Measurements from ENCODE around the gene TBXAS1.

The TBXAS1 gene

DNA sequence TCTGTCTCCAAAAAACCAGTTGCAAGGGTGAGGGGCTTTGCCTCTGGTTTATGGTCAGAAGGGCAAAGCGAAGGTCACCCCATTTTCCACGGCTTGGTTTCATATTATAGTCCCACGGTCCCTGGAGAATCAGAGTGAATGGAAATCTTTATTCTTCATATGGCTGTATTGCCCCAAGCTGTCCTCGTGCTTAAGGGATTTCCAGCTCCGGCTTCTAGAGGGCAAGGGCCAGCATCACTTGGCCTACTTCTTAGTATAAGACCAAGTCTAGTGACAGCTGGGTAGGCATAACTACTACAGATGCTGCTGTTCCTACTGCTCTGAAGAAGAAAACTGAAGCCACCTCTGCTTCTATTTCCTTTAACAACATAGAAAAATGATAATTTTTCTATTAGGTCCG is 170.5 kb downstream of the TBXAS1 start:
- Histone ChIP-seq H3K36me3 (ENCODE audit: control insufficient read depth in 2 of 2, insufficient read depth in 1 of 2, low read length in 2 of 2) (no peaks in the 10 kb centered on the region), H3K4me1 (ENCODE audit: control insufficient read depth, insufficient read depth, low read length) (no peaks in the 10 kb centered on the region), H3K9me3 (ENCODE audit: control insufficient read depth, insufficient read depth, low read depth, low read length) (no peaks in the 10 kb centered on the region), H3K27ac (ENCODE audit: extremely low read depth, low read depth, low read length) (no peak overlapping the region), H3K4me3 (ENCODE audit: low read depth, low read length) (no peak overlapping the region)
- TF ChIP-seq, protein P1, sequence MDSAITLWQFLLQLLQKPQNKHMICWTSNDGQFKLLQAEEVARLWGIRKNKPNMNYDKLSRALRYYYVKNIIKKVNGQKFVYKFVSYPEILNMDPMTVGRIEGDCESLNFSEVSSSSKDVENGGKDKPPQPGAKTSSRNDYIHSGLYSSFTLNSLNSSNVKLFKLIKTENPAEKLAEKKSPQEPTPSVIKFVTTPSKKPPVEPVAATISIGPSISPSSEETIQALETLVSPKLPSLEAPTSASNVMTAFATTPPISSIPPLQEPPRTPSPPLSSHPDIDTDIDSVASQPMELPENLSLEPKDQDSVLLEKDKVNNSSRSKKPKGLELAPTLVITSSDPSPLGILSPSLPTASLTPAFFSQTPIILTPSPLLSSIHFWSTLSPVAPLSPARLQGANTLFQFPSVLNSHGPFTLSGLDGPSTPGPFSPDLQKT (IDR thresholded peaks at IDR 0.05; ENCODE audit: borderline replicate concordance, low read depth, low read length): no peak
- TF ChIP-seq, protein P2, sequence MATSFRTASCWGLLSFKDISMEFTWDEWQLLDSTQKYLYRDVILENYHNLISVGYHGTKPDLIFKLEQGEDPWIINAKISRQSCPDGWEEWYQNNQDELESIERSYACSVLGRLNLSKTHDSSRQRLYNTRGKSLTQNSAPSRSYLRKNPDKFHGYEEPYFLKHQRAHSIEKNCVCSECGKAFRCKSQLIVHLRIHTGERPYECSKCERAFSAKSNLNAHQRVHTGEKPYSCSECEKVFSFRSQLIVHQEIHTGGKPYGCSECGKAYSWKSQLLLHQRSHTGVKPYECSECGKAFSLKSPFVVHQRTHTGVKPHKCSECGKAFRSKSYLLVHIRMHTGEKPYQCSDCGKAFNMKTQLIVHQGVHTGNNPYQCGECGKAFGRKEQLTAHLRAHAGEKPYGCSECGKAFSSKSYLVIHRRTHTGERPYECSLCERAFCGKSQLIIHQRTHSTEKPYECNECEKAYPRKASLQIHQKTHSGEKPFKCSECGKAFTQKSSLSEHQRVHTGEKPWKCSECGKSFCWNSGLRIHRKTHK (tag by site-specific recombination; IDR thresholded peaks at IDR 0.05): no peak
- TF ChIP-seq ZSCAN23 (tag by site-specific recombination; IDR thresholded peaks at IDR 0.05): no peak
- TF ChIP-seq, protein P3, sequence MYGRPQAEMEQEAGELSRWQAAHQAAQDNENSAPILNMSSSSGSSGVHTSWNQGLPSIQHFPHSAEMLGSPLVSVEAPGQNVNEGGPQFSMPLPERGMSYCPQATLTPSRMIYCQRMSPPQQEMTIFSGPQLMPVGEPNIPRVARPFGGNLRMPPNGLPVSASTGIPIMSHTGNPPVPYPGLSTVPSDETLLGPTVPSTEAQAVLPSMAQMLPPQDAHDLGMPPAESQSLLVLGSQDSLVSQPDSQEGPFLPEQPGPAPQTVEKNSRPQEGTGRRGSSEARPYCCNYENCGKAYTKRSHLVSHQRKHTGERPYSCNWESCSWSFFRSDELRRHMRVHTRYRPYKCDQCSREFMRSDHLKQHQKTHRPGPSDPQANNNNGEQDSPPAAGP (tag by site-specific recombination; IDR thresholded peaks at IDR 0.05): no peak
- TF ChIP-seq ZNF426 (tag by site-specific recombination; IDR thresholded peaks at IDR 0.05): no peak
- no peak for TF ChIP-seq ZNF19 (tag by site-specific recombination; IDR thresholded peaks at IDR 0.05; ENCODE audit: low read depth)
- TF ChIP-seq ZNF777 (tag by site-specific recombination; IDR thresholded peaks at IDR 0.05; ENCODE audit: borderline replicate concordance): no peak
- TF ChIP-seq MZF1 (tag by site-specific recombination; IDR thresholded peaks at IDR 0.05; ENCODE audit: borderline replicate concordance): no peak
- no peak for TF ChIP-seq ZNF354C (tag by site-specific recombination; IDR thresholded peaks at IDR 0.05; ENCODE audit: borderline replicate concordance, low read depth)
- TF ChIP-seq ZNF621 (tag by site-specific recombination; IDR thresholded peaks at IDR 0.05): no peak
- TF ChIP-seq ZNF585B (tag by site-specific recombination; IDR thresholded peaks at IDR 0.05): no peak
- TF ChIP-seq ZNF423 (tag by site-specific recombination; IDR thresholded peaks at IDR 0.05): no peak
- TF ChIP-seq, protein P4, sequence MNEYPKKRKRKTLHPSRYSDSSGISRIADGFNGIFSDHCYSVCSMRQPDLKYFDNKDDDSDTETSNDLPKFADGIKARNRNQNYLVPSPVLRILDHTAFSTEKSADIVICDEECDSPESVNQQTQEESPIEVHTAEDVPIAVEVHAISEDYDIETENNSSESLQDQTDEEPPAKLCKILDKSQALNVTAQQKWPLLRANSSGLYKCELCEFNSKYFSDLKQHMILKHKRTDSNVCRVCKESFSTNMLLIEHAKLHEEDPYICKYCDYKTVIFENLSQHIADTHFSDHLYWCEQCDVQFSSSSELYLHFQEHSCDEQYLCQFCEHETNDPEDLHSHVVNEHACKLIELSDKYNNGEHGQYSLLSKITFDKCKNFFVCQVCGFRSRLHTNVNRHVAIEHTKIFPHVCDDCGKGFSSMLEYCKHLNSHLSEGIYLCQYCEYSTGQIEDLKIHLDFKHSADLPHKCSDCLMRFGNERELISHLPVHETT (tag by site-specific recombination; IDR thresholded peaks at IDR 0.05): no peak
- TF ChIP-seq ZNF133 (tag by site-specific recombination; IDR thresholded peaks at IDR 0.05): no peak
- TF ChIP-seq KLF16 (tag by site-specific recombination; IDR thresholded peaks at IDR 0.05): no peak
- TF ChIP-seq ZBTB17 (tag by site-specific recombination; IDR thresholded peaks at IDR 0.05): no peak
- no peak for TF ChIP-seq ZNF132 (tag by site-specific recombination; IDR thresholded peaks at IDR 0.05; ENCODE audit: borderline replicate concordance)
- no peak for TF ChIP-seq ZNF561 (tag by site-specific recombination; IDR thresholded peaks at IDR 0.05; ENCODE audit: borderline replicate concordance)
- POLR2A ChIA-PET: no interaction called here
- CTCF ChIA-PET: interaction anchor here (0.6 to 1.8 kb wide), 4 partner anchors 9 to 921 kb away, joined by 4 to 8 read pairs (median 6); no protein-coding TSS in a partner anchor

DNA sequence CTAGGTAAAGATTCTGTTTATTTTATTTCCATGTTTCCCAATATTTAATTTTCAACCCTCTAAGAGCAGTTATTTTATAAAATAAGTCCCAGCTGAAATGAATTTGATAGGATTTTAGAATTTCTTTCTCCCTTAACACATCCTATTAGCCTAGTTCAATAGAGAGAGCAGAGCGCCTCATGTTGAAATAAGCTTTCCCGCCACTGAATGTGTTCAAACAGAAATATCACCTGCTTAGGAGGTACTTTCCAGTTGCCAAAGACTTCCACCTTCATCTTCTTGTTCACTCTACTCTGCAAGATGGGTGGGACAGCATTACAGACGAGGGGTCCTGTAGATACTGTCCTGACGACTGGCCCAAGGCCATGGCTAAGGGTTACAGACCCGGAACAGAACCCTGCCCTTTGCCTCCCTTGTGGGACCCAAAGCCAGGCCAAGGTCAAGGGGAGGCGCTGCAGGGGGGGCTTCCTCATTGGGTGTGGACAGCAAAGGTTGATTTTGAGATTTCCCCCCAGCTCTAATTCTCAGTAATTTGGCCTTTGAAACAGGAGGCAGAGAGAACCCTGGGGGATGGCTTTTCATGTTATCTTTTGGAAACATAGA is 171.7 kb downstream of the TBXAS1 start:
- CTCF ChIA-PET: interaction anchor here (0.8 to 4.0 kb wide), 6 partner anchors 355 to 567 kb away, joined by 3 to 62 read pairs (median 5); no protein-coding TSS in a partner anchor
- POLR2A ChIA-PET: no interaction called here
- H3K9me3 ChIP-seq (ENCODE audit: control insufficient read depth, insufficient read depth, low read depth, low read length): no peaks in the 10 kb centered on the region
- no peak overlapping the region for H3K27ac ChIP-seq (ENCODE audit: extremely low read depth, low read depth, low read length)
- no peaks in the 10 kb centered on the region for H3K36me3 ChIP-seq (ENCODE audit: control insufficient read depth in 2 of 2, insufficient read depth in 1 of 2, low read length in 2 of 2)
- H3K4me1 ChIP-seq (ENCODE audit: control insufficient read depth, insufficient read depth, low read length): no peaks in the 10 kb centered on the region
- no peak overlapping the region for H3K4me3 ChIP-seq (ENCODE audit: low read depth, low read length)
- TF ChIP-seq, protein P5, sequence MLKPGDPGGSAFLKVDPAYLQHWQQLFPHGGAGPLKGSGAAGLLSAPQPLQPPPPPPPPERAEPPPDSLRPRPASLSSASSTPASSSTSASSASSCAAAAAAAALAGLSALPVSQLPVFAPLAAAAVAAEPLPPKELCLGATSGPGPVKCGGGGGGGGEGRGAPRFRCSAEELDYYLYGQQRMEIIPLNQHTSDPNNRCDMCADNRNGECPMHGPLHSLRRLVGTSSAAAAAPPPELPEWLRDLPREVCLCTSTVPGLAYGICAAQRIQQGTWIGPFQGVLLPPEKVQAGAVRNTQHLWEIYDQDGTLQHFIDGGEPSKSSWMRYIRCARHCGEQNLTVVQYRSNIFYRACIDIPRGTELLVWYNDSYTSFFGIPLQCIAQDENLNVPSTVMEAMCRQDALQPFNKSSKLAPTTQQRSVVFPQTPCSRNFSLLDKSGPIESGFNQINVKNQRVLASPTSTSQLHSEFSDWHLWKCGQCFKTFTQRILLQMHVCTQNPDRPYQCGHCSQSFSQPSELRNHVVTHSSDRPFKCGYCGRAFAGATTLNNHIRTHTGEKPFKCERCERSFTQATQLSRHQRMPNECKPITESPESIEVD (tag by site-specific recombination; IDR thresholded peaks at IDR 0.05): no peak
- no peak for TF ChIP-seq ZNF37A (tag by site-specific recombination; IDR thresholded peaks at IDR 0.05)
- no peak for TF ChIP-seq ZNF571 (tag by site-specific recombination; IDR thresholded peaks at IDR 0.05)
- TF ChIP-seq ZNF404 (tag by site-specific recombination; IDR thresholded peaks at IDR 0.05): no peak
- no peak for TF ChIP-seq SP3 (tag by site-specific recombination; IDR thresholded peaks at IDR 0.05)
- TF ChIP-seq, protein P6, sequence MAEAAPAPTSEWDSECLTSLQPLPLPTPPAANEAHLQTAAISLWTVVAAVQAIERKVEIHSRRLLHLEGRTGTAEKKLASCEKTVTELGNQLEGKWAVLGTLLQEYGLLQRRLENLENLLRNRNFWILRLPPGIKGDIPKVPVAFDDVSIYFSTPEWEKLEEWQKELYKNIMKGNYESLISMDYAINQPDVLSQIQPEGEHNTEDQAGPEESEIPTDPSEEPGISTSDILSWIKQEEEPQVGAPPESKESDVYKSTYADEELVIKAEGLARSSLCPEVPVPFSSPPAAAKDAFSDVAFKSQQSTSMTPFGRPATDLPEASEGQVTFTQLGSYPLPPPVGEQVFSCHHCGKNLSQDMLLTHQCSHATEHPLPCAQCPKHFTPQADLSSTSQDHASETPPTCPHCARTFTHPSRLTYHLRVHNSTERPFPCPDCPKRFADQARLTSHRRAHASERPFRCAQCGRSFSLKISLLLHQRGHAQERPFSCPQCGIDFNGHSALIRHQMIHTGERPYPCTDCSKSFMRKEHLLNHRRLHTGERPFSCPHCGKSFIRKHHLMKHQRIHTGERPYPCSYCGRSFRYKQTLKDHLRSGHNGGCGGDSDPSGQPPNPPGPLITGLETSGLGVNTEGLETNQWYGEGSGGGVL (tag by site-specific recombination; IDR thresholded peaks at IDR 0.05): no peak
- no peak for TF ChIP-seq ZNF670 (tag by site-specific recombination; IDR thresholded peaks at IDR 0.05; ENCODE audit: low read depth)
- TF ChIP-seq ZNF416 (tag by site-specific recombination; IDR thresholded peaks at IDR 0.05): no peak
- TF ChIP-seq ZNF23 (tag by site-specific recombination; IDR thresholded peaks at IDR 0.05; ENCODE audit: borderline replicate concordance): no peak
- TF ChIP-seq ZNF423 (tag by site-specific recombination; IDR thresholded peaks at IDR 0.05): no peak
- TF ChIP-seq ZNF157 (tag by site-specific recombination; IDR thresholded peaks at IDR 0.05): no peak
